ENCODE results near the gene LRBA. TPM values are rescaled to one million over a fixed set of nuclear protein-coding genes. Genes with fewer than 3 reads are reported as not detected.

Gene LRBA
- total and polyA plus RNA-seq, 2 of the 4 experiments (the other 2 are of a cell fraction): 10.2 to 51.6 TPM

GRCh38 chr4:150591904-150592303 lies 423.2 kb downstream of the LRBA start:
- H3K9me3 ChIP-seq (ENCODE audit: control insufficient read depth, insufficient read depth, low read length): no peaks in the 10 kb centered on the region
- BruUV-seq (replicated peaks): no TSS peak
- H4K8ac ChIP-seq (ENCODE audit: low read depth in 2 of 2, low read length in 2 of 2): no peak overlapping the region
- H2BK120ac ChIP-seq (ENCODE audit: low read depth, low read length): no peak overlapping the region
- ChIA-PET POLR2A (ENCODE audit: unreplicated experiment) (no interaction called here), CTCF (interaction anchor here (0.7 kb wide), 1 partner anchor 13 kb away, joined by 6 read pairs; no protein-coding TSS in a partner anchor)
- no peaks in the 10 kb centered on the region for H3K36me3 ChIP-seq (ENCODE audit: control insufficient read depth, insufficient read depth, low read length)
- no peak overlapping the region for H2BK15ac ChIP-seq (ENCODE audit: low read depth, low read length)
- H3K9ac ChIP-seq (ENCODE audit: low read depth, low read length): no peak overlapping the region
- H2AFZ ChIP-seq (replicated peaks; ENCODE audit: low read length, poor library complexity): no peak overlapping the region
- H3K27me3 ChIP-seq (ENCODE audit: control insufficient read depth, insufficient read depth, low read length): no peaks in the 10 kb centered on the region
- no peaks in the 10 kb centered on the region for H3K9me1 ChIP-seq (ENCODE audit: insufficient read depth, low read length)
- H3K27ac ChIP-seq (ENCODE audit: insufficient read depth, low read length): no peak overlapping the region
- no CpG with 5 or more reads among the region's 4 CpGs for WGBS, 2 experiments (ENCODE audit: extremely low coverage in 2 of 2, insufficient read length in 1 of 2)
- H3K79me1 ChIP-seq (ENCODE audit: low read depth in 1 of 2, low read length in 2 of 2): no peaks in the 10 kb centered on the region
- H3K4me1 ChIP-seq (ENCODE audit: control insufficient read depth, insufficient read depth, low read length): no peaks in the 10 kb centered on the region
- ATAC-seq (ENCODE audit: low read depth): no peak
- no peak overlapping the region for H3K56ac ChIP-seq (ENCODE audit: extremely low read depth, insufficient read depth, low read length)
- H2AK5ac ChIP-seq (ENCODE audit: low read depth, low read length): no peak overlapping the region
- no peak overlapping the region for H3K23ac ChIP-seq (ENCODE audit: low read depth, low read length)
- H3K4ac ChIP-seq (ENCODE audit: low read depth, low read length): no peak overlapping the region
- no peak overlapping the region for H4K91ac ChIP-seq (ENCODE audit: insufficient read depth, low read depth, low read length)
- no peak overlapping the region for H2BK20ac ChIP-seq (ENCODE audit: low read depth, low read length)
- no peak overlapping the region for H3K4me3 ChIP-seq (ENCODE audit: insufficient read depth, low read depth, low read length)
- in situ Hi-C loops (cut with MboI; ENCODE audit: low sequenced_read_pairs): no loop called here
- H3K18ac ChIP-seq (ENCODE audit: low read depth, low read length): no peak overlapping the region
- H3K14ac ChIP-seq (replicated peaks; ENCODE audit: low read depth, low read length): no peak overlapping the region
- dilution Hi-C loops (cut with HindIII; ENCODE audit: low sequenced_read_pairs, unreplicated experiment): no loop called here
- no peaks in the 10 kb centered on the region for H4K20me1 ChIP-seq (ENCODE audit: insufficient read depth, low read length)
- H4K5ac ChIP-seq (ENCODE audit: low read depth, low read length): no peak overlapping the region
- no peak overlapping the region for H2BK5ac ChIP-seq (ENCODE audit: low read depth, low read length, poor library complexity, severe bottlenecking)
- TF ChIP-seq RFX5 (IDR thresholded peaks at IDR 0.05; ENCODE audit: low read depth, low read length): no peak
- no peak for TF ChIP-seq POLR2A (IDR thresholded peaks at IDR 0.05; ENCODE audit: low read depth, low read length)
- TF ChIP-seq CEBPB (IDR thresholded peaks at IDR 0.05; ENCODE audit: low read depth, low read length): no peak
- no peak for TF ChIP-seq RAD21 (IDR thresholded peaks at IDR 0.05; ENCODE audit: low read length)
- no peak for TF ChIP-seq BHLHE40 (IDR thresholded peaks at IDR 0.05; ENCODE audit: low read depth, low read length)
- TF ChIP-seq CTCF (conservative IDR thresholded peaks at IDR 0.05; ENCODE audit: low read depth, low read length): no peak
- DNase-seq: no peak
- no peak overlapping the region for H3K4me2 ChIP-seq (ENCODE audit: low read depth, low read length)
- intact Hi-C loops (cut with micrococcal nuclease): no loop called here
- no peak overlapping the region for H2AK9ac ChIP-seq (replicated peaks; ENCODE audit: low read depth, low read length, poor library complexity)
